HG03571 (cell line): ENCODE measurements around the gene MMP28.
A peak's percentile ranks its signal among the peaks of the same experiment; 100 is the strongest.

Experiments used
- ATAC-seq: cut with Tn5 transposase; IDR thresholded peaks from one replicate; pipeline ENCODE4 v1.9.1; 2021; ENCODE audit not compliant: unreplicated experiment

MMP28 gene

DNA sequence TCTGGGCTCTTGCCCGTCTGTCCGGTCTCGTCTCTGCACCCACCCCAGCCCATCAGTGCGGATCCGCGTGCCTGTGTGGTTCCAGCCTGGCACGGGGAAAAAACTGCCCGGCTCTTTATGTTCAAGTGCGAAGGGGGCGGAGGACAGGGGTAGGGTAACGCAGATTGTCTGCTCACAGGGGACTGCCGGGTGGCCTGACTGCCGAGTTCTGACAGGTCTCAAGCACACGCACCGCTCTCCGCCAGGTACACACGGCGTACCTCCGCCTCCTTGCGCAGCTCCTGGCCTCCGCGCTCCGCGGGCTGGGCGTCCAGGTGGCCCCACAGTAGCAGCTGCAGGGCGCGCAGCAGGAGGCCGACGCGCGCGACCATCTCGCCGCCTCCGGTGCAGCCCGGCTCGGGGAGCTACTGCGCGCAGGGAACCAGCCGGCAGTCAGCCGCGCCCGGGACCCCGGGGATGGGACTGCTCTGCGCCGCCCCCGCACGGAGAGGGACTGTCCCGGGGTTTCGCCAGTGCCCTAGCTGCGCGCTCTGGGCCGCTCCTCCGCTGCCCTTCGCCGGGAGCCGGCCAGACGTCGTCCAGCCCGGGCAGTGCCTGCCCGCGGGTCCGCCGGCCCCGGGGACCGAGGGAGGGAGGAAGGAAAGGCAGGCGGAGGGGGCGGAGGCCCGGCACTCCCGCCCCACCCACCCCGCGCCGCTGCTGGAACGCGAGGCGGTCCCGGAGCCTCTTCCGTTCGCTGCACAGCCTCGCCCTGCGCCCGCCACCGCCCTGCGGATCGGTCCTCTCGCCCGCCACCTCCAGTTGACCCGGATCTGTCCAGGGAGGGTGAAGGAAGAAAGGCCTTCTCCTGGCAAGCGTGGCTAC, at the start of gene MMP28:
Gene MMP28 (minus strand): TSS at position 635 of the 864 bp plus-strand sequence. CDS start 264 bp downstream, at position 371.
- ATAC-seq, result no peak

DNA sequence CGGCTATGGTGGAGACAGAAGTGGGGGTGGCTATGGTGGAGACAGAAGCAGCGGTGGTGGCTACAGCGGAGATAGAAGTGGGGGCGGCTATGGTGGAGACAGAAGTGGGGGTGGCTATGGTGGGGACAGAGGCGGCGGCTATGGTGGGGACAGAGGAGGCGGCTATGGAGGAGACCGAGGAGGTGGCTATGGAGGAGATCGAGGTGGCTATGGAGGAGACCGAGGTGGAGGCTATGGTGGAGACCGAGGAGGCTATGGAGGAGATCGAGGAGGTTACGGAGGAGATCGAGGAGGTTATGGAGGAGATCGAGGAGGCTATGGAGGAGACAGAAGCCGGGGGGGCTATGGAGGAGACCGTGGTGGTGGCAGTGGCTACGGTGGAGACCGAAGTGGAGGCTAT, 49.1 kb upstream of the MMP28 start:
- ATAC-seq, result no peak

DNA sequence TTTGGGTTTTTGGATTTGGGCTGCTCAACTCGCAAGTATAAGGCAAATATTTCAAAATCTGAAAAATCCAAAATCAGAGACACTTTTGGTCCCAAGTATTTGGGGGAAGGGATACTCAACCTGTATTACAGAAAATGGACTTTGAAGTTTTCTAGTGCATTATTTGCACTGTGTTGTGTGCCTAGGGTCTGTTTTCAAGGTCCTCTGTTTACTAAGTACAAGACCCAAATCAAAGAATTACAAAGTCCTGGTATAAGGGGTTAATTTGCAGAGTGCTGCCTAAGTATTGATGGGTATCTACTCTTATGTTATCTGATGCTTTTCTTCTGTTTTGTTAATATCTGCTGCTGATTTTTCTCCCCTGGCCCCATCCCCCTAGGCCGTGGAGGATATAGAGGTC, 48.3 kb upstream of the MMP28 start:
- ATAC-seq, result no peak

GRCh38 chr17:35842239-35842638, 46.8 kb upstream of the MMP28 start:
- no peak for ATAC-seq

- no peak for ATAC-seq
These were observed 46.1 kb upstream of the MMP28 start for GRCh38 chr17:35841505-35841904.

GRCh38 chr17:35841101-35841500, 45.7 kb upstream of the MMP28 start:
- no peak for ATAC-seq

GRCh38 chr17:35825206-35825605, 29.8 kb upstream of the MMP28 start:
- ATAC-seq, result no peak

DNA sequence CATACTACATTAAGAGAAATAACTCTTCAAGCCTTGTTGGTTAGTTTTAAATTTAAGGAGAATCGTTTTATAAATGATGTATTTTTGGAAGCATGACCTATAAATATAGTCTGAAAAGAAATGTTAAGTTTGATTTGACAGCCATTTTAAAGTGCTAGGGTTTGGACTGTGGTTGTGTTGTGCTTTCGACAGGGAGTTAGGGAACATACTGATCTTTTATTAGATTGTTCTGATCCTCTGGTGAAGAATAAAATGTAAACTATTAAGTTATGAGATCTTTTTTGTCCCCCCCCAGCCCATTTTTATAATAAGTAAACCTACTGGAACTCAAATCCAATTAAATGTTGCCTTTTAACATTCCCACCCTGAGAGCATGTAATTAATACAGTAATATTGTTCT, 25.9 kb upstream of the MMP28 start:
- no peak for ATAC-seq

- no peak for ATAC-seq
These were observed 24.0 kb upstream of the MMP28 start for GRCh38 chr17:35819455-35819854.

- ATAC-seq, result no peak
These were observed 21.8 kb upstream of the MMP28 start for GRCh38 chr17:35817196-35817595.

DNA sequence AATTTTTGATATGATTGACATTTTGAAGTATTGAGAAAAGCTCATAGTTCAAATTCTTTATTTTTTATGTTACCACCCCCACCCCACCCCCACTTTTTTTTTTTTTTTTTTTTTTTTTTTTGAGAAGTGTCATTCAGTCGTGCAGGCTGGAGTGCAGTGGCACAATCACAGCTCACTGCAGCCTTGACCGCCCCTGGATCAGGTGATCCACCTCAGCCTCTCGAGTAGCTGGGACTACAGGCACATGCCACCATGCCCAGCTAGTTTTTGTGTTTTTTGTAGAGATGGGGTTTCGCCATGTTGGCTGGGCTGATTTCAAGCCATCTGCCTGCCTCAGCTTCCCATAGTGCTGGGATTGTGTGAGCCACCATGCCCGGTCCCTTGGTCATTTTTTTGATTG, 21.3 kb upstream of the MMP28 start:
- ATAC-seq, result no peak

GRCh38 chr17:35812456-35812855, 17.0 kb upstream of the MMP28 start:
- no peak for ATAC-seq

GRCh38 chr17:35811759-35812158, 16.3 kb upstream of the MMP28 start:
- ATAC-seq, result no peak

GRCh38 chr17:35809855-35810461, 14.5 kb upstream of the MMP28 start:
- ATAC-seq, result no peak

DNA sequence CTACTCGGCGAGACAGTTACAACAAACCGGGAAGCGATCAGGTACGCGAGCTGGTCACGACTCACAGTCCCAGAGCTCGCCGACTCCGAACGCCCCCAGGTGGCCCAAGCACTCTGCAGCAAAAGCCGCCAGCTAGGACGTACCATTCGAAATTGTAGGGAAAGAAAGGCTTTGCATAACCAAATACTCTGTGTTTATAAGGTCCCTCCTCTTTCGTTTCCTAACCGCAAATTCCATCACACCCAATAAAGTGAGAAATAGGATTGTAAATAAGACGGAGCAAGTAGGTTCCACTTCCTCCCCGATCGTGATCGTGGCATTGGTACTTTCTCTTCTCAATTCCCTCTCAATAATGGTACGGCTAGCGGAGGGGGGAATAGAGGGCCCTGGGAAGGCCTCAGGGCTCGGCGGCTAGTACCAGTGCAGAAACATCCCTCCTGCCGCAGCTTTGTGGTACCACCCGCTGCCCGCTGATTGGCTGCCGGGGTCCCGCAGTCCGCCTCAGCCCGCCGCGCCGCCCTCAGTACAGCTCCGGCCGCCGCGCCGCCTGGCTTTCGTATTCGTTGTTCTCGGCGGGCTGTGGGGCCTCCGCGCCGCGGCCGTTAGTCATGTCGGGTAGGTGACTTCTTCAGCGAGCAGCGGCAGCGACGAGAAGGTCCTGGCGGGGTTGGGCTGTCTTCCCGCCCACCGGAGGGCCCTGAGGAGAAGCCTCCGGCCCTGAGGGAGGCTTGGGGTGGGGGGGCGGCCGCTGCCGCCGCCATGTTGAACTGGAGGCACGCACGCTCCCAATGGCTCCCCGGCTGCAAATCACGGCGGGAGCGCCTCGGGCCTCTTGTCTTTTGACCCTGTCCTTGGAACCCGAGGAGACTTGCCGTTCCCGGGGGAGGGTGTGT, 13.8 kb upstream of the MMP28 start, which contains the start of gene TAF15:
Gene TAF15 (plus strand): TSS at position 523 of the 893 bp plus-strand sequence. CDS start 86 bp downstream, at position 609.
- peak; percentile 89 for ATAC-seq

- ATAC-seq, result no peak
These were observed 13.0 kb upstream of the MMP28 start for GRCh38 chr17:35808240-35808961.

DNA sequence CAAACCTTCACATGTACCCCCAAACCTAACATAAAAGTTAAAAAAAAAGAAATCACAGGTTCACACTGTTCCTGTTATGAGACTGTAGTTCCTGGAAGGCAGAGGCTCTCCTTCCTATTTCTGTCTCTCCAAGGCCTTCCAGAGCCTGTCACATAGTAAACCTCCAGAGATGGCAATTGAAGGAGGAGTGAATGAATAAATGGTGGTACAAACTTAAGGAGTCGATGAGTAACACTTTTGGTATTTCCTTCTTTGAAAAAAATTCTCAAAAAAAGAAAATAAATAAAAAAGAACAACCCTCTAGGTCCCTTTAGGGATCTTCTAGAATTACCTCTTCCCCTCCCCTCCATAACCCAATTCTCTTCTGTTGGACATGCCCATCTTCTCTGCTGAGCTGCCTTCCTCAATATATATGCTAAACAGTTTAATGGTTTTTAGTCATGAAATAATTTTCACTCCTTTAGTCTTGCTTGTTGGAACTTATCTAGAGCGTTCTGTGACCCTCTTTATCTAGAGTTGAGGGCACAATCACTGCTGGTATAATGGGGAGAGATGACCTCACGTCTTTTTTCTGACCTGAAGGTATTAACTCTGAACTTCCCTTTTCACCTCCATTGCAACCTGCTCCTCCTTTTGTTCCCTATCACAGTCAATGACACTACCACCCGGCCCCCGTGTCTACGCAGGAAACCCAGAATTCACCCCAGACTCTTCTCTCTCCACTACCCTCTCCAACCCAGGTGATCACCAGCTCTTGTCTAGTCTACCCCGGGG, 12.1 kb upstream of the MMP28 start:
- ATAC-seq, result no peak

DNA sequence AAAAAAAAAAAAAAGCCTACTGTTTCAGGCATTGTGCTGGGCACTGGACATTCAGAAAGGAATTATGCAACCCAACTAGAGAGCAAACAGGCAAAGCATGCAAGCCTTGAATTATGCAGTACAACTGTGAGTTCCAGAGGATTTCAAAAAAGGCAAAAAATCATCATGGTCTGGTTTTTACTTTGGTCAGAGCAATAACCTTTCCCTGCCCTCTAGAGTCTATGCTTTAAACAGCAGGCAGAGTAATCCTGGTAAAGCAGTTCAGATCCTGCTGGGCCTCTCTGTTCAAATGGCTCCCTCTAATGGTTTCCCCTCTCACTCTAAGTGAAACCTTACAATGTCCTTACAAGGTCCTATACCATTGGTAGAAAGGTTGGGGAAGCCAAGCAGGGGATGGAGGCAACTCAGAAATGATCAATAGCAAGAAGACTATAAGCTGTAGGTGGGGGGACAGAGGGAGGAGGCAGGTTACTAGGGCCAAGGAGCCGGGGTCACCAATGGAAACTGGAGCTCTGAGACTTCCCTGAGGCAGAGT, 9.3 kb upstream of the MMP28 start:
- no peak for ATAC-seq

DNA sequence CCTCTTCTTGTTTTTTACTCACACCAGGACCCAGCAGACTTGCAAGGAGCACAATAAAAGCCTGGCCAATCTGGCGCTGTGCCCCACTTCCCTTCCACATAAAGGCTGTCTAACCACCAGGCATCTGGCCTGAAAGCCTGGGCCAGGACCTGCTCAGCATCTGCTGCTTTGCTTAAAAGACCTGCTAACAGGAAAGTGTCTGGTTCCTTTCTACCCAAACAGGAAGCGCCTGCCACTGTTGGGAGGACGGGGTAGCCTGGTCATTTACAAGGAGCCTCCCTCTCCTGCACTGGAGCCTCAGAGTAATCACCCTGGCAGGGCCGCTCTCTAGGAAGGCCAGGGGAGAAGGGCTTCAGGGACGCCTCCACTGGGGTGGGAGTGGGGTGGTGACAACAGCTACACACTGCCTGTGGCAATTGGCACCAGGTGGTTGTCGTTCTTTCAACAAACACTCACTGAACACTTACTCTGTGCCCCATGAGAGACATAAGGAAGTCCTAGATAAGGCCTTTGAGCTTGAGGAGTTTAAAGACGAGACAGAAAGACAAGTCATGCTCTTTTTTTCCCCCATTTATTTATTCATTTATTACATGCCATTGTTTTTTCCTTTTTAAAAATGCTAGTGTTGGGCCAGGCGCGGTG, 6.3 kb upstream of the MMP28 start:
- ATAC-seq, result no peak
